Forelimb muscle (tissue), 1 donor: ENCODE measurements around the gene BRF1. TPM values are rescaled to one million over a fixed set of nuclear protein-coding genes. Genes with fewer than 3 reads are reported as not detected.

ENCODE experiments used
- DNase-seq: peaks from one replicate; pipeline ENCODE4 v3.0.0-alpha.2; 2013; ENCODE audit warnings: low read depth
- polyA plus RNA-seq: library from polyadenylated mRNA; unstranded; fragments of 120-200 nt; gene quantifications from one replicate; pipeline ENCODE4 v1.2.1, GENCODE V29; 2013; ENCODE audit not compliant: insufficient read length

The BRF1 gene
- polyA plus RNA-seq, 1 donor: 22.8 TPM

DNA sequence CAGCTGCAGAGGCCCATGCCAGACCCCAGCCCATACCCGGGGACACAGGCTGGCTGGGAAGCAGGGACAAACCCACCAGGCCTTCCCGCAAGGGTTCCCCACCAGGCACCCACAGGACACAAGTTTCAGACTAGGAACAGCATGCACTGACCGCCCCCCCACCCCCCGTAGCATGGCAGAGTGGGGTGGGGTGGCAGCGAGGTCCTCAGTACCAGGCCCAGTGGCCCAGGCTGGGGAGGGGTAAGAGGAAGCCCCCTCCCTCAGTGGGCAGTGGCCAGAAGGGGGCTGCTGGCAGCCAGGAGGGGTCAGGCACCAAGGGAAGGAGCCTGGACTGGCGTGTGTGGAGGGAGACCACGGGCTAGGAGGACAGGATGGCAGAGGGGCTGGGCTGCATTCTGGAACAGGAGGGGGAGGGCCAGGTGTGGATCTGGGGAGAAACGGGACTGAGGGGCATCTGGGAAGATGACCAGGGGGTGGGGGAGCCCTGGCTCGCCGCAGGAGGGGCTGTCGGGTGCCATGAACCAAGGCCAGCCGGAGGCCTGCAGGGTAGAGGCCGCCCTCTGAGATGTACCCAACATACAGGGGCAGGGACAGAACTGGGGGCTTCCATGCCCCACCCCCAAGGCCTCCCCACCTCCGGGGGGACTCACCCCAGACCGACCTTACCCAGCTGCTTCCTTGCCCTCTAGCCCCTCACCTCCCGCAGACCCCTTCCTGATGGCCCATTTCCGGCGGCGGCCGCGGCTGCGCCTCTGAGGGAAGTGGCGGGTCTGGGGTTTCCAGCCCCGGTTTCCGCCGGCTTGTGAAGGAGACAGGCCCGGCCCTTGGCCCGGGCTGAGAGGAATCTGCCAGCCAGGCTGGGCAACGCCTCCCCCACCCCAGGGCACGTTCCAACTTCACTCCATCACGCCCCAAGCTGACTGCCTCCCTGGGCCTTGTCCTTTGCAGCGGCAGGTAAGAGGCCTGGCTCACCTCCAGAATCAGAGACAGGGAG is 126.6 kb downstream of the BRF1 start:
- DNase-seq: no peak

- no peak for DNase-seq
These were observed 127.7 kb downstream of the BRF1 start for GRCh38 chr14:105173145-105173544.

DNA sequence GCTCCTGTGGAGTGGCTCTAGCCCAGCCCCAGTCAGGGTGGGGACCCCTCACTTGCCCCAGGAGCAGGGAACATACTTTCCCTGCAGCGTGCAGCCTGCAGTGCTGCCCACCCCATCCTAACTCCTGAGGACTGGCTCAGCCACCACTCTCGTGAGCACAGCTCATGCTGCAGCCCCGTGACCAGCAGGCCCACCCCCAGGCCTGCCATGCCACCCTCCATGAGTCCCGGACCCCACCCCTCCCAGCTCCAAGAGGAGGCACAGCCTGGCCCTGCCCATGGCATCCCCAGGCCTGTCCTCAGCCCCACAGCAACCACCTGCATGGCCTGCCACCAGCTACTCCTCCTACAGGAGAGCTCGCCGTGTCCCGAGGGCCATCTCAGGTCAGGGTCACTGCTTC is 128.3 kb downstream of the BRF1 start:
- no peak for DNase-seq

- DNase-seq: no peak
These were observed 129.7 kb downstream of the BRF1 start for GRCh38 chr14:105171004-105171673.

DNA sequence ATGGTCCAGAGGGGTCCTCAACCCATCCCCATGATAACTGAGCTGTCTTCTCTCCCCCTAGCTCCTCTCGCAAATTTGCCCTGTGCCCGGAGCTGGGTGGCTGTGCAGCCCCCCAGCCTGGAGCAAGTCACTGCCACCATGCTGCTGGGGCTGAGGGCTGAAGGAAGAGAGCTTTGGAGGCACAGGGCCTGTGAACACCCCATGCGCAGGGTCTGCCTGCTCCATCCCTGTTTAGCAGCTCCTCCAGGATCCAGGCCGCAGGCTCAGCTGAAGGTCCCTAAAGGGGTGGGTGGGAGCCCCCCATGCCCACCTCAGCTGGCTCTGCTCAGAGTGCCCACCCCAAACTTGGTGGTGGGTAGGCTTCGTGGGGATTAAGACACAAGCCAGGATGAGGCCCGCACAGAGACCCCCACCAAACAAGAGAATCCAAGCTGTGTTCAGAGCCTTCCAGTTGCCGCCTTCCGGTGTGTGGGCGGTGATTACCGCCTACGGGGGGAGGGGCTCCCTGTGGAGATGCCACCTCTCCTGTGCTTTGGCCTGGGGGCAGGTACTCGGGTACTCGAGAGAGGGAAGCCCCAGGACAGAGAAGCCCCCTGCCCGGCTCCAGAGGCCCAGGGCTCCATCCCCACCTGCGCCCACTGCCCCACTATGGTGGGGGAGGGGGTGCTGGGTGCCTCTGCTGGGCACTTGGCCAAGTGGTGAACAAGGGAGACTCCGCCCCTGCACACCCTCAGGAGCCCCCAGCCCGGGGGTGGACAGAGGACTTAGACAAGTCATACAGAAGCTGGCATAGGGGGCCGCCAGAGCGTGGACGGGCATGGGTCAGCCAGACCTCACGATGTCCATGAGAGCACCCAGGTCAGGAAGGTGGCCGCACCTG is 130.8 kb downstream of the BRF1 start:
- no peak for DNase-seq

- DNase-seq: no peak
These were observed 131.8 kb downstream of the BRF1 start for GRCh38 chr14:105168979-105169507.

GRCh38 chr14:105168496-105168978 is 132.3 kb downstream of the BRF1 start, which contains the start of gene JAG2:
JAG2 (minus strand) TSS chr14:105168776; CDS start chr14:105168420, 356 bp downstream.
- DNase-seq: no peak

DNA sequence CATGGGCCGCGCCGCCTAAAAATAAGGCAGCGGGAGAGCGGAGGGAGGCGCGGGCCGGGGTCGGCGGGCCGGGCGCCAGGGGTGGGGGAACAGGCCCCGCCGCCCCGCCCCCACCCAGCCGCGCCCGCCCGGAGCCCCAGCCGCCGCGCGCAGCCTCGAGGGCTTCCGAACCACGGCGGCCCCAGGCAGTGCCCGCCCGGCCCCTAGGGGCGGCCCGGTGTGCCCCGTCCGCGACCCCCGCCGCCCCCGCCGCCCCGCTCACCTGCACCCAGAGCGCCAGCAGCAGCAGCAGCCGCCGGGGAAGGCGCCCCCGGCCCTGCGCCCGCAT is 132.7 kb downstream of the BRF1 start:
- DNase-seq: no peak

GRCh38 chr14:105167303-105168092 is 133.3 kb downstream of the BRF1 start:
- no peak for DNase-seq

DNA sequence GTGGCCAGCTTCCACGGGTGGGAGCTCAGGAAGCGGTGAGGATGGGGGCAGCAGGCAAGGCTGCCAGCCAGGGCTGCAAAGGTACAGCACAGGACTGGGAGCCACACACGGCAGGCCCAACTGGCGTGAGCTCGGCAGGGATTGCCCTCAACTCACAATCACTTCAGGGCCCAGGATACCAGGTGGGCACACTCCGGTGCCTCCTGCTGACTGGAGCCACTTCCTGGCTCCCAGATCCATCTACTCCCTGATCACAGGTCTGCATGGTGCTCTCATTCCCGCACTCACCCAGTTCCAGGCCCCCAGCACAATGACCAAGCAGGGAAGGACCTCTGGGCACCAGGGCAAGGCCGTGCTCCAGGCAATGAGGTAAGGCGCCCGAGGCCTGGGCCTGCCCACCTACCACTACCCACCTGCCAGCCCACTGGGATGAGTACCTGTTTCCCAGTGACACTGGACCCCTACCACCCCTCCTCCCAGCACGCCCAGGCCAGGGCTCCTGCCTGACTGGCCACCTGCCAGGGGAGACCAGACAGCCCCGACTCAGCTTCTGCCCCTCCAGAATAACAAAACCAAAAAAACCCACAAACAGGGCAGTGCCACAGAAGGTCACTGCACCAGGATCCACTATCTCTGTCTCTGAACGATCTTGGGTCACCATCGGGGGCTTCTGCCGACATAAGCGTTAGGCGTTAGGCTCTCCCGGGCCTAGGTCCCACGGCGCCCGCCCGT is 134.1 kb downstream of the BRF1 start:
- DNase-seq: no peak

DNA sequence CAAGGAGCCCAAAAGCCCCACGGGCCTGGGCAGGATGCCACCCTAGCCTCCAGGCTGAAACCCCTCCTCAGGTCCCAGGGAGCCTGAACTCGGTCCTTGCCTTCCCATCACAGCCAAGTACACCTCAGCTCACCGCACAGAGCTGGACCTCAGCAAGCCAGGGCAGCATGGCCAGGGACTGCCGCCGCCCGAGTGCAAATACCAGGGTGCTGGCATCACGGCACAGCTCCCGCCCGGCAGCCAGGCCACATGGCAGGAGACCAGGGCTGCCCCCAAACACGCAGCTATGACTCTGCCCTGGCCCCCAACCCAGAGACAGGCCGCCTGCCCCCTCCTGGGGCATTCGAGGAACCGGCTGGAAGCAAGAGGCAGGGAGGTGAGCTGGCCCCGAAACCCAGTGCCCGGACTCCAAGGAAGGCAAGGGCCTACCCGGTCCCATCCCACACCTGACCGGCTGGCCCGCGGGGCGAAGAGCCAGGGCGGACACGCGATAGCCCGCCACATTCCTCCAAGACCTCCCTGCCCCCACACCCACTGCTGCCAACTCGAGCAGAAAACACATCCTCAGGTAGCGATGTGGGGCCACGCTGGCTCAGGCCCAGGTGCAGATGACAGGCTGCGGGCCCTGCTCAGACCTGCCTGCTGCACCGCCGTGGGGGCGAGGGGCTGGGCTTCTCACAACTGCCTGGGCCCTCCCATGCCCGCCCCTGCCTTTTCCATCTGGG is 134.9 kb downstream of the BRF1 start:
- no peak for DNase-seq

DNA sequence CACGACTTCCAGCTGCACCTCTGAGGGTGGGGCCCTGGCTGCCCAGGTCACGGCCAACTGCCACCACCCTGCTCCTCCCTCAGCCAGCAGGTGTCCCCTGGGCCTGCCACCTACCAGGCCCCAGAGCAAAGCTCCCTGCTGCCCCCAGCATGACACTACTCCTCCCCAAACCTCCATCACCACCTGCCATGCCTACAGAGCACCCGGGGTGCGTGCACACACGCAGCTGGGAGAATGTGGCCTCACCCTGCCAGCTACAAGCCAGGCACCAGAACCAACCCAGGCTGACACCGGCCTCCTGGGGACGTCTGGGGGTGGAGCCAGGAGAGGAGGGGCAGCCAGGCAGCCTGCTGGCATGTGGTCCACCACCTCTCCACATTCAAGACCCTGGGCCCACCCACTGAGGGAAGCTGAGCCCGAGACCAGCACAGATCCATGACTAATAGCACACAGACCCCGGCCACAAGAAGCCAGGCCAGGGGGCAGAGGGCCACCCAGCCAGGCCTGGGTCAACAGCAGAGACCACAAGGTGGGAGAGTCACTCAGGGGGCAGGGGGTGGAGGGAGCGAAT is 135.6 kb downstream of the BRF1 start:
- DNase-seq: no peak

DNA sequence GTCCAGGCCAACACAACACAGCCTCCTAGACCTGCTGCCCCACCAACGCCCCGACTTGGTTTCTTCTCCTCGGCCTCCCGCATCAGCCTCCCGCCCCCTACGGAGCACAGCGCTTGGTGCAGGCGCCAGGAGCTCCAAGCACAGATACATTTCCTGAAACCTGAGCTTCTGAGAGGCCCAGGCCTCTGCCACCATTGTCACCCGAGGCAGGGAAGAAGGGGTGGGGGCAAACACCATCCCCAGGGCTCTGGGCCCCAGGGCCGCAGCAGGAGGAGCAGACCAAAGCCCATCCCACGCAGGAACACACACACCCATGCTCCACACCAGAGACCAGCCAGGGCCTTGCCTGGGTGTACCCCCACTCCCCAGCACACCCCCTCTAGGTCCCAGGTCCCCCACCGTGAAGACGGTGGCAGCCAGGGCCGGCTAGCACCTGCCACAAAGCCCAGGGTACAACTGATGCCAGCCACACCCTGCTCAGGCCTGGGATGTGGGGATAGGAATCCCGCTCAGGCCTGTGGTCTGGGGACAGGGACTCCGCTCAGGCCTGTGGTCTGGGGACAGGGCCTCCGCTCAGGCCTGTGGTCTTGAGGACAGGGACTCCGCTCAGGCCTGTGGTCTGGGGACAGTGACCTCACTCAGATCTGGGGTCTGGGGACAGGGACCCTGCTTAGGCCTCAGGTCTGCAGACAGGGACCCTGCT is 137.6 kb downstream of the BRF1 start:
- DNase-seq: no peak

DNA sequence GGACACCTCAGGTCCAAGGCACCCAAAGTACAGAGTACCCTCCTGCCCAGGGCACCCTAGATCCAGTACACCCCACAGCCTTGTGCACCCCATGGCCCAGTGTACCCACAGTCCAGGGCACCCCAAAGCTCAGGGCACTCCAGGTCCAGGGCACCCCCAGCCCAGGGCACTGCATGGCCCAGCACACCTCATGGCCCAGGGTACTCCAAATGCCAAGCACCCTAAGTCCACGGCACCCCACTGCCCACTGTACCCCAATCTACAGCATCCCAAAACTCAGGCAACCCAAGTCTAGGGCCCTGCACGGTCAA is 138.2 kb downstream of the BRF1 start:
- DNase-seq: no peak

- no peak for DNase-seq
These were observed 138.7 kb downstream of the BRF1 start for GRCh38 chr14:105161964-105162668.

DNA sequence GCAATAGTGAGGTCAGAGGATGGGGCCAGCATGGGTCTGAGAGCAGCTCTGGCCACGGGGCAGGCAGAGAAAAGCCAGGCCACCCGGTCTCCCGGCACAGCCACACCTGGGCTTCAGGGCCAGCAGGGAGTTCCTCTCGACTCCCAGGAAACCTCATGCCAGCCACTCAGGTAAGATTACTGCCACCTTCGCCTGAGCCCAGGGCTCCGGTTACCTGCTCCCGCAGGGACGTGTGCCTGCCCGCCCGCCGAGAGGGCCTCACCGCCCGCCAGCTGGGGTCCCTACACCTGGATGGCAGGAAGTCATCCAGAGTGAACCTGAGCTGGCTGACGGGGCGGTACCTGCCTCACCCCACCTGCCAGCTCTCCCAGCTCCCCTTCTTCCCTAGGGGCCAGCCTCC is 139.5 kb downstream of the BRF1 start:
- no peak for DNase-seq

GRCh38 chr14:105160776-105161175 is 140.0 kb downstream of the BRF1 start:
- DNase-seq: no peak

- DNase-seq: no peak
These were observed 141.5 kb downstream of the BRF1 start for GRCh38 chr14:105159344-105159743.
